GM23338 (cell line): ENCODE results near the gene TBX6. TPM values are rescaled to one million over a fixed set of nuclear protein-coding genes. Genes with fewer than 3 reads are reported as not detected.

Experiments
- ATAC-seq: fragments of 200-7000 bp; cut with Tn5 transposase; 3 replicates; pipeline ENCODE4 v1.9.1; 2020
- DNase-seq: peaks from one replicate; pipeline ENCODE4 v3.0.0-alpha.2; 2015; ENCODE audit warnings: low spot score
- H2AFZ ChIP-seq: fragments of 200-600 bp; sonication (generic); 2 replicates; pipeline ENCODE4 v1.8.0; 2016; ENCODE audit warnings: antibody characterized with exemption, mild to moderate bottlenecking, moderate library complexity
- H3F3A ChIP-seq: fragments of 200-600 bp; sonication (generic); replicated peaks from 2 replicates; pipeline ENCODE4 v1.8.0; 2017; ENCODE audit warnings: antibody characterized with exemption, mixed run types, low read depth
- H3K27ac ChIP-seq: fragments of 200-600 bp; sonication (generic); 2 replicates; pipeline ENCODE4 v1.6.1; 2016; ENCODE audit warnings: low read depth
- H3K27me3 ChIP-seq: fragments of 200-600 bp; sonication (generic); 2 replicates; pipeline ENCODE4 v1.8.0; 2016; ENCODE audit warnings: mild to moderate bottlenecking, mixed run types, moderate library complexity; ENCODE audit not compliant: insufficient read depth
- H3K36me3 ChIP-seq: fragments of 200-600 bp; sonication (generic); 2 replicates; pipeline ENCODE4 v1.8.0; 2016; ENCODE audit warnings: mild to moderate bottlenecking; ENCODE audit not compliant: insufficient read depth
- H3K4me1 ChIP-seq: fragments of 200-600 bp; sonication (generic); 2 replicates; pipeline ENCODE4 v1.8.0; 2016; ENCODE audit warnings: mild to moderate bottlenecking, moderate library complexity; ENCODE audit not compliant: insufficient read depth
- H3K4me2 ChIP-seq: fragments of 200-600 bp; sonication (generic); 2 replicates; pipeline ENCODE4 v1.7.1; 2017; ENCODE audit warnings: mixed run types
- H3K4me3 ChIP-seq: fragments of 200-600 bp; sonication (generic); 2 replicates; pipeline ENCODE4 v1.6.1; 2016; ENCODE audit warnings: mixed run types
- H3K79me2 ChIP-seq: fragments of 200-600 bp; sonication (generic); replicated peaks from 2 replicates; pipeline ENCODE4 v1.8.0; 2017; ENCODE audit warnings: mild to moderate bottlenecking; ENCODE audit not compliant: insufficient read depth
- H3K9me2 ChIP-seq: fragments of 200-600 bp; sonication (generic); 2 replicates; pipeline ENCODE4 v1.8.0; 2017; ENCODE audit not compliant: insufficient read depth
- H4K20me1 ChIP-seq: fragments of 200-600 bp; sonication (generic); replicated peaks from 2 replicates; pipeline ENCODE4 v1.8.0; 2017; ENCODE audit warnings: mild to moderate bottlenecking; ENCODE audit not compliant: insufficient read depth
- H3K27ac Mint-ChIP-seq: 2 replicates; pipeline ENCODE4 v1.8.0; 2020; ENCODE audit warnings: inconsistent platforms, mild to moderate bottlenecking, moderate library complexity, mixed read lengths
- H3K27me3 Mint-ChIP-seq: 3 replicates; pipeline ENCODE4 v1.8.0; 2022; ENCODE audit warnings: low read depth, mild to moderate bottlenecking, moderate library complexity, mixed read lengths, inconsistent platforms; ENCODE audit not compliant: insufficient read depth, poor library complexity
- H3K36me3 Mint-ChIP-seq: 3 replicates; pipeline ENCODE4 v1.8.0; 2021; ENCODE audit warnings: low read depth, mild to moderate bottlenecking, inconsistent platforms, moderate library complexity, mixed read lengths
- H3K4me1 Mint-ChIP-seq: 3 replicates; pipeline ENCODE4 v1.8.0; 2020; ENCODE audit warnings: mild to moderate bottlenecking, inconsistent platforms, mixed read lengths
- H3K4me3 Mint-ChIP-seq: 3 replicates; pipeline ENCODE4 v1.8.0; 2021; ENCODE audit warnings: moderate library complexity, mild to moderate bottlenecking, inconsistent platforms, mixed read lengths
- H3K9me3 Mint-ChIP-seq: 3 replicates; pipeline ENCODE4 v1.8.0; 2020; ENCODE audit warnings: moderate library complexity, mild to moderate bottlenecking, inconsistent platforms, mixed read lengths
- CREB1 ChIP-seq: fragments of 250-450 bp; sonication (Bioruptor Pico); IDR thresholded peaks from 2 replicates; pipeline ENCODE4 v1.5.0; 2020; ENCODE audit warnings: low read depth, mild to moderate bottlenecking, moderate library complexity
- CTCF ChIP-seq, 2 experiments: fragments of 200-600 bp in 1 of 2; sonication (generic) in 1 of 2; conservative IDR thresholded peaks; 2 replicates each; pipeline versions ENCODE4 v1.5.1 to v1.6.1; 2016 to 2017; ENCODE audit warnings: antibody characterized with exemption in 2 of 2, low read depth in 2 of 2, mild to moderate bottlenecking in 2 of 2, moderate library complexity in 1 of 2
- EZH2phosphoT487 ChIP-seq: fragments of 200-600 bp; sonication (generic); IDR thresholded peaks from one replicate; pipeline ENCODE4 v1.8.1; 2018; ENCODE audit warnings: antibody characterized with exemption; ENCODE audit not compliant: unreplicated experiment
- JUNB ChIP-seq: IDR thresholded peaks from one replicate; pipeline ENCODE4 v1.6.1; 2016; ENCODE audit warnings: antibody characterized with exemption; ENCODE audit not compliant: unreplicated experiment
- NANOG ChIP-seq: IDR thresholded peaks from 2 replicates; pipeline ENCODE4 v1.6.1; 2016; ENCODE audit warnings: antibody characterized with exemption, borderline replicate concordance
- STAT1 ChIP-seq: IDR thresholded peaks from one replicate; pipeline ENCODE4 v1.6.1; 2016; ENCODE audit warnings: antibody characterized with exemption; ENCODE audit not compliant: unreplicated experiment
- ZNF114 ChIP-seq: fragments of 250-450 bp; sonication (Bioruptor Pico); IDR thresholded peaks from 2 replicates; pipeline ENCODE4 v1.5.0; 2020; ENCODE audit warnings: mild to moderate bottlenecking, moderate library complexity
- ZNF331 ChIP-seq: fragments of 250-450 bp; sonication (Bioruptor Pico); IDR thresholded peaks from 2 replicates; pipeline ENCODE4 v1.5.0; 2020; ENCODE audit warnings: low read depth, mild to moderate bottlenecking, moderate library complexity
- ZNF462 ChIP-seq: fragments of 250-450 bp; sonication (Bioruptor Pico); IDR thresholded peaks from 2 replicates; pipeline ENCODE4 v1.5.0; 2020; ENCODE audit warnings: mild to moderate bottlenecking, moderate library complexity
- polyA plus RNA-seq: library from polyadenylated mRNA; unstranded; fragments of >200 nt; fragmentation: Nextera tagmentation; extraction: Ambion mirVana; gene quantifications from 2 replicates; pipeline ENCODE4 v1.2.1, GENCODE V29; 2016
- total RNA-seq: library from RNA; depleted of rRNA; stranded (reverse); fragments of >200 nt; shearing (Covaris generic); gene quantifications from 2 replicates; pipeline ENCODE4 v1.2.3, GENCODE V29; 2014

Gene TBX6
- total and polyA plus RNA-seq, 2 experiments from 2014 or later: 1.1 to 2.4 TPM

- no peak for TF ChIP-seq EZH2phosphoT487
Observed at GRCh38 chr16:30112197-30113030, 20.7 kb upstream of the TBX6 start (continued).

GRCh38 chr16:30110661-30111060 lies 18.9 kb upstream of the TBX6 start:
- Mint-ChIP-seq H3K4me3 (no peak overlapping the region), H3K36me3 (no peaks in the 10 kb centered on the region; the same call in 2 of the 3 replicates), H3K4me1 (peaks cover 9% of the 10 kb centered on the region), H3K27ac (no peak overlapping the region), H3K9me3 (no peaks in the 10 kb centered on the region), H3K27me3 (peaks cover 6% of the 10 kb centered on the region)
- Histone ChIP-seq H3K27ac (no peak overlapping the region), H3K4me2 (no peak overlapping the region), H4K20me1 (no peaks in the 10 kb centered on the region), H3F3A (no peaks in the 10 kb centered on the region; the same call in 1 of the 2 replicates), H3K4me1 (peaks cover 4% of the 10 kb centered on the region), H2AFZ (no peak overlapping the region), H3K9me2 (no peaks in the 10 kb centered on the region), H3K4me3 (no peak overlapping the region), H3K79me2 (no peaks in the 10 kb centered on the region), H3K36me3 (no peaks in the 10 kb centered on the region), H3K27me3 (no peaks in the 10 kb centered on the region)
- TF ChIP-seq JUNB: no peak
- no peak for TF ChIP-seq STAT1
- ATAC-seq (no peak), DNase-seq (no peak)

- H3K27ac Mint-ChIP-seq: no peak overlapping the region
- H3K4me1 ChIP-seq: peaks cover 4% of the 10 kb centered on the region
- no peaks in the 10 kb centered on the region for H3K36me3 ChIP-seq
- peaks cover 2% of the 10 kb centered on the region for H3K27me3 Mint-ChIP-seq
- no peaks in the 10 kb centered on the region; the same call in 2 of the 3 replicates for H3K9me3 Mint-ChIP-seq
- H3K79me2 ChIP-seq: no peaks in the 10 kb centered on the region
- DNase-seq (no peak), ATAC-seq (no peak)
- no peaks in the 10 kb centered on the region; the same call in 1 of the 2 replicates for H3F3A ChIP-seq
- no peaks in the 10 kb centered on the region for H4K20me1 ChIP-seq
- H3K27ac ChIP-seq: no peak overlapping the region
- no peak overlapping the region for H3K4me3 ChIP-seq
- H3K27me3 ChIP-seq: no peaks in the 10 kb centered on the region
- H3K9me2 ChIP-seq: no peaks in the 10 kb centered on the region
- no peak overlapping the region for H3K4me2 ChIP-seq
- H3K36me3 Mint-ChIP-seq: no peaks in the 10 kb centered on the region; the same call in 2 of the 3 replicates
- no peak overlapping the region for H2AFZ ChIP-seq
- peaks cover 9% of the 10 kb centered on the region for H3K4me1 Mint-ChIP-seq
- H3K4me3 Mint-ChIP-seq: no peak overlapping the region
- no peak for TF ChIP-seq ZNF331 (CRISPR knock-in tag)
- TF ChIP-seq CREB1 (CRISPR knock-in tag): no peak
- no peak for TF ChIP-seq JUNB
- no peak for TF ChIP-seq NANOG
- no peak for TF ChIP-seq CTCF (conservative IDR thresholded peaks at IDR 0.05; ENCODE audit: low read depth in 2 of 2)
- no peak for TF ChIP-seq STAT1
- TF ChIP-seq EZH2phosphoT487: no peak
- TF ChIP-seq ZNF462: no peak
- TF ChIP-seq ZNF114 (CRISPR knock-in tag): no peak
Observed at GRCh38 chr16:30108059-30108850, 16.5 kb upstream of the TBX6 start.
